Neutrophil (primary cell): ENCODE measurements around the gene HSPG2.
"Not testable (repeated sequence)": the region's sequence is repeated elsewhere in the genome, so short reads cannot be mapped to it uniquely, and the experiment has no call there.

Experiments
- H3K27ac ChIP-seq: fragments of 200-600 bp; sonication (generic); 2 replicates; pipeline ENCODE4 v1.5.1; 2016; ENCODE audit warnings: mild to moderate bottlenecking, moderate library complexity
- H3K27me3 ChIP-seq: fragments of 200-600 bp; sonication (generic); 2 replicates; pipeline ENCODE4 v1.6.0; 2016; ENCODE audit warnings: mild to moderate bottlenecking
- H3K36me3 ChIP-seq: fragments of 200-600 bp; sonication (generic); 2 replicates; pipeline ENCODE4 v1.5.1; 2017
- H3K4me1 ChIP-seq, 2 experiments: fragments of 200-600 bp in 1 of 2; sonication (generic) in 1 of 2; 1 replicate in 1 of 2; 2 replicates in 1 of 2; pipeline versions ENCODE4 v1.5.1 to v1.6.1; 2013 to 2016; ENCODE audit warnings: low read depth in 1 of 2, low read length in 1 of 2, mild to moderate bottlenecking in 1 of 2, moderate library complexity in 1 of 2; ENCODE audit not compliant: control insufficient read depth in 1 of 2, insufficient read depth in 1 of 2
- H3K4me3 ChIP-seq, 2 experiments: fragments of 200-600 bp in 1 of 2; sonication (generic) in 1 of 2; 1 replicate in 1 of 2; 2 replicates in 1 of 2; pipeline ENCODE4 v1.5.1; 2013 to 2016; ENCODE audit warnings: low read depth in 1 of 2, low read length in 1 of 2, mild to moderate bottlenecking in 1 of 2, moderate library complexity in 1 of 2
- H3K9me3 ChIP-seq: fragments of 200-600 bp; sonication (generic); 2 replicates; pipeline ENCODE4 v1.5.1; 2016
- TF ChIP-seq, protein P1 (sequence below): fragments of 200-600 bp; sonication (generic); IDR thresholded peaks from 2 replicates; pipeline ENCODE4 v1.5.1; 2016; ENCODE audit warnings: antibody characterized with exemption

The HSPG2 gene

GRCh38 chr1:21801100-21801499 lies 136.0 kb downstream of the HSPG2 start:
- no peak overlapping the region for H3K27ac ChIP-seq
- no peaks in the 10 kb centered on the region for H3K27me3 ChIP-seq
- no peaks in the 10 kb centered on the region for H3K9me3 ChIP-seq
- TF ChIP-seq, protein P1, sequence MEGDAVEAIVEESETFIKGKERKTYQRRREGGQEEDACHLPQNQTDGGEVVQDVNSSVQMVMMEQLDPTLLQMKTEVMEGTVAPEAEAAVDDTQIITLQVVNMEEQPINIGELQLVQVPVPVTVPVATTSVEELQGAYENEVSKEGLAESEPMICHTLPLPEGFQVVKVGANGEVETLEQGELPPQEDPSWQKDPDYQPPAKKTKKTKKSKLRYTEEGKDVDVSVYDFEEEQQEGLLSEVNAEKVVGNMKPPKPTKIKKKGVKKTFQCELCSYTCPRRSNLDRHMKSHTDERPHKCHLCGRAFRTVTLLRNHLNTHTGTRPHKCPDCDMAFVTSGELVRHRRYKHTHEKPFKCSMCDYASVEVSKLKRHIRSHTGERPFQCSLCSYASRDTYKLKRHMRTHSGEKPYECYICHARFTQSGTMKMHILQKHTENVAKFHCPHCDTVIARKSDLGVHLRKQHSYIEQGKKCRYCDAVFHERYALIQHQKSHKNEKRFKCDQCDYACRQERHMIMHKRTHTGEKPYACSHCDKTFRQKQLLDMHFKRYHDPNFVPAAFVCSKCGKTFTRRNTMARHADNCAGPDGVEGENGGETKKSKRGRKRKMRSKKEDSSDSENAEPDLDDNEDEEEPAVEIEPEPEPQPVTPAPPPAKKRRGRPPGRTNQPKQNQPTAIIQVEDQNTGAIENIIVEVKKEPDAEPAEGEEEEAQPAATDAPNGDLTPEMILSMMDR = no peak
- H3K4me1 ChIP-seq = no peaks in the 10 kb centered on the region
- H3K4me3 ChIP-seq = no peak overlapping the region
- no peaks in the 10 kb centered on the region for H3K36me3 ChIP-seq

- Histone ChIP-seq H3K4me1 (no peaks in the 10 kb centered on the region), H3K4me3 (no peak overlapping the region), H3K27ac (no peak overlapping the region), H3K27me3 (no peaks in the 10 kb centered on the region), H3K36me3 (no peaks in the 10 kb centered on the region), H3K9me3 (no peaks in the 10 kb centered on the region)
- TF ChIP-seq, protein P1 = no peak
These were observed 137.4 kb downstream of the HSPG2 start for GRCh38 chr1:21799730-21800129.

GRCh38 chr1:21795075-21795474 lies 142.0 kb downstream of the HSPG2 start:
- no peaks in the 10 kb centered on the region for H3K27me3 ChIP-seq
- TF ChIP-seq, protein P1 = no peak
- no peak overlapping the region for H3K27ac ChIP-seq
- no peaks in the 10 kb centered on the region for H3K9me3 ChIP-seq
- peaks cover 0 to 5% of the 10 kb centered on the region in 2 experiments for H3K4me1 ChIP-seq
- H3K36me3 ChIP-seq = no peaks in the 10 kb centered on the region
- no peak overlapping the region for H3K4me3 ChIP-seq

DNA sequence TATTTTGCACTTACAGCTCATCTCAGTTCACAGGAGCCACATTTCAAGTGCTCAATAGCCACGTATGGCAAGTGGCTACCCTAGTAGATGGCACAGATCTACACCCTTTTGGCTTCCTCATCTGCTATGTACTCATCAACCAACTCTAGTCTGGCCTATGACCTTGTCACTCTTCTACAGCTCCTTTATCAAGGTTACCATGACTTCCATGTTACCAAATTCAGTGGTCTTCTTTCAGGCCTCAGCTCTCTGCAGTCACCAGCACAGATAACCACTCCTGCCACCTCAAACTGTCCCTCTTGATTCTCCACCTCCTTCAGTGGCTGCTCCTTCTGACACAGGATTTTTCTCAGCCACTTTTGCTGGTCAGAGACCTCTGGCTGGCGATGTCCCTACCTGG lies 142.5 kb downstream of the HSPG2 start:
- TF ChIP-seq, protein P1 = no peak
- H3K9me3 ChIP-seq = no peaks in the 10 kb centered on the region
- peaks cover 0 to 5% of the 10 kb centered on the region in 2 experiments for H3K4me1 ChIP-seq
- H3K4me3 ChIP-seq = no peak overlapping the region
- no peaks in the 10 kb centered on the region for H3K36me3 ChIP-seq
- no peak overlapping the region for H3K27ac ChIP-seq
- H3K27me3 ChIP-seq = no peaks in the 10 kb centered on the region

DNA sequence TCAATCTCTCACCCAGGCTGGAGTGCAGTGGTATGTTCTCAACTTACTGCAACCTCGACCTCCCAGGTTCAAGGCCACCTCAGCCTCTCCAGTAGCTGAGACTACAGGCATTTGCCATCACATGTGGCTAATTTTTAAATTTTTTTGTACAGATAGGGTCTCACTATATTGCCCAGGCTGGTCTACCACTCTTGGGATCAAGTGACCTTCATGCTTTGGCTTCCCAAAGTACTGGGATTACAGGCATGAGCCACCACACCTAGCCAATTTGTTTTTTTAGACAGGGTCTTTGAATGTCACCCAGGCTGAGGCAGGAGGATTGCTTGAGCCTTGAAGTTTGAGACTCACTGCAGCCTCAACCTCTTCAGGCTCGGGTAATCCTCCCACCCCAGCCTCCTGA lies 144.0 kb downstream of the HSPG2 start:
- H3K27me3 ChIP-seq = no peaks in the 10 kb centered on the region
- no peak overlapping the region for H3K4me3 ChIP-seq
- H3K4me1 ChIP-seq = peaks cover 5 to 8% of the 10 kb centered on the region in 2 experiments
- TF ChIP-seq, protein P1 = no peak
- no peaks in the 10 kb centered on the region for H3K9me3 ChIP-seq
- no peaks in the 10 kb centered on the region for H3K36me3 ChIP-seq
- H3K27ac ChIP-seq = no peak overlapping the region

DNA sequence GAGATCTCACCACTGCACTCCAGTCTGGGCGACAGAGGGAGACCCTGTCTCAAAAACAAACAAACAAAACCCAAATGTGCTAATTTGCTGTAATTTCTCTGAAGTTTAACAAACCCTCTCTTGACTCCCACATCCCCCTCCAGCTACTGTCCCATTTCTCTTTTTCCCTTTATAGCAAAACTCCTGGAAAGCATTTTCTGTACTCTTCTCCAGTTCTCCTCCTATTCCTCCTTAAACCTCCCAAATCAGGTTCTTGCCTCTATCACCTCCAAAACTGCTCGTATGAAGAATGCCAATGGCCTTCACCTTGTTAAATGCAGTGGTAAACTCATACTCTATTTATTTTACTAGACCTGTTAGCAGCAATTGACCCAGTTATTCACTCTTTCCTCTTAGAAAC lies 150.5 kb downstream of the HSPG2 start:
- H3K9me3 ChIP-seq = no peaks in the 10 kb centered on the region
- TF ChIP-seq, protein P1 = no peak
- H3K4me3 ChIP-seq = no peak overlapping the region
- H3K27me3 ChIP-seq = no peaks in the 10 kb centered on the region
- no peak overlapping the region for H3K27ac ChIP-seq
- no peaks in the 10 kb centered on the region for H3K36me3 ChIP-seq
- peaks cover 25% of the 10 kb centered on the region in 2 experiments for H3K4me1 ChIP-seq

GRCh38 chr1:21785764-21786163 lies 151.3 kb downstream of the HSPG2 start:
- not testable (repeated sequence) for H3K27ac ChIP-seq, H3K4me3 ChIP-seq, H3K9me3 ChIP-seq, H3K27me3 ChIP-seq, H3K36me3 ChIP-seq
- H3K4me1 ChIP-seq = peaks cover 31 to 32% of the 10 kb centered on the region in 2 experiments
